Measurements from ENCODE around the gene GAMT.

DNA sequence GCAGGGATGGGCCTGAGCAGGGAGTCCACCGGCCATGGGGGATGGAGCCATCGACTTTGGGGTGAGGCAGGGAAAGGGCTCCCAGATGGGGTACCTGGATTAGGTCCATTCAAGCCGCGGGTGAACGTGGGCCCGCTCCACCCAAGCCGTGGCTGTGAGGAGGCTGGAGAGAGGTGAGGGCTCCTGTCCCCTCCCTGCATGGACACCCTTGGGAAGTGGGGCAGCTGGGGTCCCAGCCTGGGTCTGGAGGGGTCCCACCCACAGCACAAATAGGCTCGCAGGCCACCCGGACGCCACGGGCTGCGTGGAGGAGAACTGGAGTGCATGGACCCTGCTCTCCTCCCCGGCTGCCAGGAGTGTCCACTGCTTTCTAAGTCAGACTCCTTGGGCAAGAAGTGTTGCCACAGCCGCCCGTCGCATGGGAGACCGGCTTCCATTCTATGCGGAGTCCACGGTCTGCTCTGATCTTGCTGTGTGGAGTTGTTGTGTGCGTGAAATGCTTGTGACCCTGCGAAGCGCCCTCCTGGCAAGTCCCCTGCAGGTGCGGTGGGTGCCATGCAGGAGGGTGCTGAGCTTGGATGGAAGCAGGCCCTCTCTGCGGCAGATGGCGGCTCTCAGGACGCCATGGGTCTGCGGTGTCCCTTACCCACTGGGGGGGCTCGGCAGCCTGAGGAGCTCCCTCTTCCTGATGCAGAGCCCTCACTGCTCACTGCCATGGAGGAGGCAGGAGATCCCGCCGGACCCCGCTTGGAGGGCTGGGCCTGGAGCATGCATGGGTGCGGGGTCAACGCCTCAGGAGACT is 8.1 kb upstream of the GAMT start:
- TF ChIP-seq, protein P1, sequence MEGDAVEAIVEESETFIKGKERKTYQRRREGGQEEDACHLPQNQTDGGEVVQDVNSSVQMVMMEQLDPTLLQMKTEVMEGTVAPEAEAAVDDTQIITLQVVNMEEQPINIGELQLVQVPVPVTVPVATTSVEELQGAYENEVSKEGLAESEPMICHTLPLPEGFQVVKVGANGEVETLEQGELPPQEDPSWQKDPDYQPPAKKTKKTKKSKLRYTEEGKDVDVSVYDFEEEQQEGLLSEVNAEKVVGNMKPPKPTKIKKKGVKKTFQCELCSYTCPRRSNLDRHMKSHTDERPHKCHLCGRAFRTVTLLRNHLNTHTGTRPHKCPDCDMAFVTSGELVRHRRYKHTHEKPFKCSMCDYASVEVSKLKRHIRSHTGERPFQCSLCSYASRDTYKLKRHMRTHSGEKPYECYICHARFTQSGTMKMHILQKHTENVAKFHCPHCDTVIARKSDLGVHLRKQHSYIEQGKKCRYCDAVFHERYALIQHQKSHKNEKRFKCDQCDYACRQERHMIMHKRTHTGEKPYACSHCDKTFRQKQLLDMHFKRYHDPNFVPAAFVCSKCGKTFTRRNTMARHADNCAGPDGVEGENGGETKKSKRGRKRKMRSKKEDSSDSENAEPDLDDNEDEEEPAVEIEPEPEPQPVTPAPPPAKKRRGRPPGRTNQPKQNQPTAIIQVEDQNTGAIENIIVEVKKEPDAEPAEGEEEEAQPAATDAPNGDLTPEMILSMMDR (IDR thresholded peaks at IDR 0.05) = no peak
- no peak for TF ChIP-seq POLR2A (IDR thresholded peaks at IDR 0.05)
